ENCODE results near the gene BMPR1A.
"Not testable (repeated sequence)": the region's sequence is repeated elsewhere in the genome, so short reads cannot be mapped to it uniquely, and the experiment has no call there.

The BMPR1A gene

GRCh38 chr10:86951184-86951761 lies 194.9 kb downstream of the BMPR1A start:
- Histone ChIP-seq H3K4me1 (ENCODE audit: insufficient read depth, low read length, poor library complexity, severe bottlenecking) (no peaks in the 10 kb centered on the region), H3K79me2 (ENCODE audit: insufficient read depth, low read length) (no peaks in the 10 kb centered on the region), H3F3A (ENCODE audit: low read depth) (no peaks in the 10 kb centered on the region), H3K4me3 (ENCODE audit: low read length, poor library complexity, severe bottlenecking) (no peak overlapping the region), H3K36me3 (ENCODE audit: insufficient read depth, low read length) (no peaks in the 10 kb centered on the region), H3K27me3 (ENCODE audit: insufficient read depth, low read length, poor library complexity, severe bottlenecking) (no peaks in the 10 kb centered on the region), H2AFZ (ENCODE audit: low read length) (no peak overlapping the region), H3K4me2 (ENCODE audit: low read depth, low read length, poor library complexity, severe bottlenecking) (no peak overlapping the region), H4K20me1 (ENCODE audit: insufficient read depth, low read length, poor library complexity, severe bottlenecking) (no peaks in the 10 kb centered on the region), H3K9ac (ENCODE audit: low read depth, low read length, poor library complexity, severe bottlenecking) (no peak overlapping the region), H3K9me2 (replicated peaks; ENCODE audit: low read depth, low read length) (no peaks in the 10 kb centered on the region), H3K9me3 (ENCODE audit: insufficient read depth, low read depth, low read length) (peaks cover 6% of the 10 kb centered on the region; the same call in 1 of the 2 replicates)
- no peak for TF ChIP-seq EZH2phosphoT487 (IDR thresholded peaks at IDR 0.05; ENCODE audit: borderline replicate concordance)
- TF ChIP-seq, protein P1, sequence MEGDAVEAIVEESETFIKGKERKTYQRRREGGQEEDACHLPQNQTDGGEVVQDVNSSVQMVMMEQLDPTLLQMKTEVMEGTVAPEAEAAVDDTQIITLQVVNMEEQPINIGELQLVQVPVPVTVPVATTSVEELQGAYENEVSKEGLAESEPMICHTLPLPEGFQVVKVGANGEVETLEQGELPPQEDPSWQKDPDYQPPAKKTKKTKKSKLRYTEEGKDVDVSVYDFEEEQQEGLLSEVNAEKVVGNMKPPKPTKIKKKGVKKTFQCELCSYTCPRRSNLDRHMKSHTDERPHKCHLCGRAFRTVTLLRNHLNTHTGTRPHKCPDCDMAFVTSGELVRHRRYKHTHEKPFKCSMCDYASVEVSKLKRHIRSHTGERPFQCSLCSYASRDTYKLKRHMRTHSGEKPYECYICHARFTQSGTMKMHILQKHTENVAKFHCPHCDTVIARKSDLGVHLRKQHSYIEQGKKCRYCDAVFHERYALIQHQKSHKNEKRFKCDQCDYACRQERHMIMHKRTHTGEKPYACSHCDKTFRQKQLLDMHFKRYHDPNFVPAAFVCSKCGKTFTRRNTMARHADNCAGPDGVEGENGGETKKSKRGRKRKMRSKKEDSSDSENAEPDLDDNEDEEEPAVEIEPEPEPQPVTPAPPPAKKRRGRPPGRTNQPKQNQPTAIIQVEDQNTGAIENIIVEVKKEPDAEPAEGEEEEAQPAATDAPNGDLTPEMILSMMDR (conservative IDR thresholded peaks at IDR 0.05; ENCODE audit: low read length) = no peak

DNA sequence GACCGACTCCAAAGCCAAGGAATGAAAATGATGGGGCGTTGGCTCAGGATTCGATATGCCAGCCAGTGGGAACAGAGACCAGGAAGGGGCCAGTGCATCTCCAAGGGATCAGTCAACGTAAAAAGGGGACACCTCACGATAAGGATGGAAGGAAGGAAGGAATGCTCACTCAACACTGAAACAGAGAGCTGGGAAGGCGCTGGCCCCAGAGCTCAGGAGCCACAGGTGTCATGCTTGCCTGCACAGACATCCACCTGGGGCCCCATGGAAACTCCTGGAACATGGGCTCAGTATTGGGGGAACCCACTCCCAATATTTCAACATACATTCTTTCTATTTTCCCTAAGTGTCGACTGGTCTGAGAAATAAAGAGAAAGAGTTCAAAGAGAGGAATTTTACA lies 195.7 kb downstream of the BMPR1A start:
- Histone ChIP-seq H4K20me1 (ENCODE audit: insufficient read depth, low read length, poor library complexity, severe bottlenecking) (no peaks in the 10 kb centered on the region), H3K4me3 (ENCODE audit: low read length, poor library complexity, severe bottlenecking) (no peak overlapping the region), H3K9ac (ENCODE audit: low read depth, low read length, poor library complexity, severe bottlenecking) (no peak overlapping the region), H3K79me2 (ENCODE audit: insufficient read depth, low read length) (no peaks in the 10 kb centered on the region), H3K9me3 (ENCODE audit: insufficient read depth, low read depth, low read length) (peaks cover 6% of the 10 kb centered on the region; the same call in 1 of the 2 replicates), H3F3A (ENCODE audit: low read depth) (no peaks in the 10 kb centered on the region), H2AFZ (ENCODE audit: low read length) (no peak overlapping the region), H3K9me2 (replicated peaks; ENCODE audit: low read depth, low read length) (no peaks in the 10 kb centered on the region), H3K4me1 (ENCODE audit: insufficient read depth, low read length, poor library complexity, severe bottlenecking) (no peaks in the 10 kb centered on the region), H3K27me3 (ENCODE audit: insufficient read depth, low read length, poor library complexity, severe bottlenecking) (no peaks in the 10 kb centered on the region), H3K4me2 (ENCODE audit: low read depth, low read length, poor library complexity, severe bottlenecking) (no peak overlapping the region), H3K36me3 (ENCODE audit: insufficient read depth, low read length) (no peaks in the 10 kb centered on the region)
- TF ChIP-seq EZH2phosphoT487 (IDR thresholded peaks at IDR 0.05; ENCODE audit: borderline replicate concordance) = no peak
- TF ChIP-seq, protein P1 (conservative IDR thresholded peaks at IDR 0.05; ENCODE audit: low read length) = no peak

DNA sequence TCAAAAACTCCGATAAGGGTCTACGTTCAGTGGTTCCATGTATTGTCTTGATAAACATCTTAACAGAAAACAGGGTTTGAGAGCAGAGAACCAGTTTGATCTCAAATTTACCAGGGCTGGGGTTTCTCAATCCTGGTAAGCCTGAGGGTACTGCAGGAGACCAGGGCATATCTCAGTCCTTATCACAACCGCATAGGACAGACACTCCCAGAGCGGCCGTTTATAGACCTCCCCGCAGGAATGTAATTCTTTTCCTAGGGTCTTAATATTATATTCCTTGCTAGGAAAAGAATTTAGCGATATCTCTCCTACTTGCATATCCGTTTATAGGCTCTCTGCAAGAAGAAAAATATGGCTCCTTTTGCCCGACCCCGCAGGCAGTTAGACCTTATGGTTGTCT lies 196.3 kb downstream of the BMPR1A start:
- not testable (repeated sequence) for H3K79me2 ChIP-seq (ENCODE audit: insufficient read depth, low read length); H2AFZ ChIP-seq (ENCODE audit: low read length); H3K4me1 ChIP-seq (ENCODE audit: insufficient read depth, low read length, poor library complexity, severe bottlenecking); H3K9ac ChIP-seq (ENCODE audit: low read depth, low read length, poor library complexity, severe bottlenecking); H3K27me3 ChIP-seq (ENCODE audit: insufficient read depth, low read length, poor library complexity, severe bottlenecking); H3K4me3 ChIP-seq (ENCODE audit: low read length, poor library complexity, severe bottlenecking); H4K20me1 ChIP-seq (ENCODE audit: insufficient read depth, low read length, poor library complexity, severe bottlenecking); H3K4me2 ChIP-seq (ENCODE audit: low read depth, low read length, poor library complexity, severe bottlenecking); H3K9me3 ChIP-seq (ENCODE audit: insufficient read depth, low read depth, low read length); H3F3A ChIP-seq (ENCODE audit: low read depth); H3K9me2 ChIP-seq (replicated peaks; ENCODE audit: low read depth, low read length); H3K36me3 ChIP-seq (ENCODE audit: insufficient read depth, low read length)

Data from Loucy (cell line).